Metanephros (tissue), 2 donors: ENCODE measurements around the gene PROCR. TPM values are rescaled to one million over a fixed set of nuclear protein-coding genes. Genes with fewer than 3 reads are reported as not detected.

Experiments
- small RNA-seq: library from RNA; depleted of rRNA; stranded (forward); fragments of <200 nt; gene quantifications from one replicate; pipeline ENCODE3, GENCODE V24; 2014; ENCODE audit warnings: low replicate concordance
- total RNA-seq: library from RNA; depleted of rRNA; stranded (reverse); fragments of >200 nt; gene quantifications from one replicate; pipeline ENCODE4 v1.2.3, GENCODE V29; 2014

The PROCR gene
- total RNA-seq: 22.4 TPM

DNA sequence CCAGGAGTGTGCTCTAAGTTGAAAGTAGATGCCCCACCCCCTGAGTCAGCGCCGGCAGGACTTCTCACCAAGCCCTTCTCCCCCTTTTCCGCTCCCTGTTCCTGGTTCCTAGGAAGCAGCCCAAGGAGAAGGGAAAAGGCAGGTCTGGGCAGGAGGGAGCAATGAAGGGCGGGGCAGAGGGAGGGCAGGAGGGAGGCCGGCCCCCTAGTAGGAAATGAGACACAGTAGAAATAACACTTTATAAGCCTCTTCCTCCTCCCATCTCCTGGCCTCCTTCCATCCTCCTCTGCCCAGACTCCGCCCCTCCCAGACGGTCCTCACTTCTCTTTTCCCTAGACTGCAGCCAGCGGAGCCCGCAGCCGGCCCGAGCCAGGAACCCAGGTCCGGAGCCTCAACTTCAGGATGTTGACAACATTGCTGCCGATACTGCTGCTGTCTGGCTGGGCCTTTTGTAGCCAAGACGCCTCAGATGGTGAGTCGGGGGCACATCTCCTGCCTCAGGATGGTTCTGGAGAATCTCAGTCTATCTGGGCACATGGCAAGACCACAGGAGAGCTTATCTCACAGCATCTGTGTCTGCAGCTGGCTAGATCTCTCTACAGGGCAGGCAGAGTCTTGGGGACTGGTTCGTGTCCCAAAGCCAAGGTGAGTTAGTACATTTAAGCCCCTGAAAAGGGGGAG lies at the start of gene PROCR:
Gene PROCR (plus strand): TSS at position 320 of the 681 bp plus-strand sequence. CDS start 83 bp downstream, at position 403.

GRCh38 chr20:35146920-35147574 lies 24.8 kb upstream of the PROCR start, which contains the start of gene EDEM2:
Gene EDEM2, minus strand, starts transcription at chr20:35147336. Its CDS starts 78 bp downstream, at chr20:35147258.

GRCh38 chr20:35226126-35226883 lies 54.4 kb downstream of the PROCR start, which contains the start of gene MMP24:
Gene MMP24, plus strand, starts transcription at chr20:35226690. Its CDS starts 49 bp downstream, at chr20:35226739.

Small RNA genes within 50 kb of the gene (small RNA-seq; reads per million reads assigned to genes)
- gene MT1P3: not detected
- gene RNA5SP483: not detected

Other genes starting within 250 kb of the PROCR start
- 37.7 TPM for gene GSS, start 216.3 kb upstream of the PROCR start, total RNA-seq
- 4.0 TPM for gene MYH7B, start 216.2 kb upstream of the PROCR start, total RNA-seq
- gene TRPC4AP, start 79.3 kb upstream of the PROCR start, total RNA-seq: 58.4 TPM
- gene EDEM2, start 24.7 kb upstream of the PROCR start, total RNA-seq: 19.2 TPM
- gene MMP24, start 54.6 kb downstream of the PROCR start, total RNA-seq: 1.9 TPM
- gene MMP24OS, start 106.0 kb downstream of the PROCR start, total RNA-seq: 19.6 TPM
- 103 TPM for gene EIF6, start 112.7 kb downstream of the PROCR start, total RNA-seq
- not detected for gene FAM83C, start 120.4 kb downstream of the PROCR start, total RNA-seq
- 41.1 TPM for gene UQCC1, start 239.9 kb downstream of the PROCR start, total RNA-seq